Psoas muscle (tissue), 8 donors: ENCODE measurements around the gene ZBTB43. TPM values are rescaled to one million over a fixed set of nuclear protein-coding genes. Genes with fewer than 3 reads are reported as not detected.

Experiments
- ATAC-seq, 4 donors: fragments of 200-7000 bp; cut with Tn5 transposase; one replicate each; pipeline ENCODE4 v1.9.1; 2020; ENCODE audit warnings: moderate library complexity in 3 of 4, mild to moderate bottlenecking in 2 of 4
- DNase-seq, 2 donors: peaks; one replicate each; pipeline ENCODE4 v3.0.0-alpha.2; 2020
- H3K27ac ChIP-seq: fragments of 200-600 bp; one replicate; pipeline ENCODE4 v1.8.0; 2022
- H3K27me3 ChIP-seq, 3 donors: fragments of 200-600 bp in 1 of 3; one replicate each; pipeline versions ENCODE4 v1.6.1 to v1.8.0; 2013 to 2022; ENCODE audit warnings: low read length in 2 of 3, mild to moderate bottlenecking in 2 of 3, moderate library complexity in 1 of 3; ENCODE audit not compliant: insufficient read depth in 3 of 3
- H3K36me3 ChIP-seq, 2 donors: fragments of 200-600 bp in 1 of 2; one replicate each; pipeline versions ENCODE4 v1.6.1 to v1.8.0; 2013 to 2022; ENCODE audit warnings: low read depth in 1 of 2, mild to moderate bottlenecking in 1 of 2, moderate library complexity in 1 of 2; ENCODE audit not compliant: insufficient read depth in 1 of 2
- H3K4me1 ChIP-seq: fragments of 200-600 bp; one replicate; pipeline ENCODE4 v1.8.0; 2022
- H3K4me3 ChIP-seq: fragments of 200-600 bp; one replicate; pipeline ENCODE4 v1.8.0; 2022; ENCODE audit warnings: mild to moderate bottlenecking
- H3K9me3 ChIP-seq: fragments of 200-600 bp; one replicate; pipeline ENCODE4 v1.8.0; 2022
- CTCF ChIP-seq: fragments of 200-600 bp; IDR thresholded peaks from one replicate; pipeline ENCODE4 v1.8.0; 2022; ENCODE audit warnings: antibody characterized with exemption
- WGBS, 3 donors: extraction: QIAGEN DNeasy Blood & Tissue Kit; methylation state at CpG; one replicate each; pipeline versions ENCODE4 v1.1.6 to v1.1.7; 2013; 5-methylcytosine and 5-hydroxymethylcytosine counted together
- intact Hi-C, 2 donors: fragments of 100-400 bp; cut with DNase I; formaldehyde crosslinking; loops; one replicate each; pipeline versions ENCODE4 v1.11.0 to v1.14.2; 2022
- polyA plus RNA-seq, 3 donors: library from polyadenylated mRNA; stranded (reverse); fragments of 200-250 nt; gene quantifications; one replicate each; pipeline ENCODE4 v1.2.3, GENCODE V29; 2013
- total RNA-seq, 4 donors: library from RNA; stranded (reverse); fragmentation: NEBNext Ultra II Directional in 2 of 4; extraction: Animal tissue kit (Norgen Biotek cat#: 25700) in 2 of 4; gene quantifications; one replicate each; pipeline versions ENCODE4 v1.2.1 to v1.2.4, GENCODE V29; 2021 to 2023
- donor health status: healthy with polysubstance abuse.
- donor health status: DM: no; HTN: no; CAD: no; lungs with moderate emphysema.
- donor health status: Bipolar disorder and iron deficiency.
- donor health status: healthy.
- donor health status: DM: yes; HTN: yes; CAD: no.
- donor health status: DM: no; HTN: no; CAD: no.
- donor health status: DM: no; HTN: no; CAD: no.
- donor health status: DM: yes; HTN: yes; CAD: no.

ZBTB43 gene
- total and polyA plus RNA-seq, 7 donors = 19.5 to 98.3 (median 48.2) TPM

- intact Hi-C loops = no loop called here
- Histone ChIP-seq H3K4me1 (peaks cover 40% of the 10 kb centered on the region), H3K27ac (peak overlapping the region; percentile 36), H3K36me3 (peaks cover 0 to 20% of the 10 kb centered on the region in 2 donors), H3K9me3 (no peaks in the 10 kb centered on the region), H3K27me3 (no peaks in the 10 kb centered on the region), H3K4me3 (no peak overlapping the region)
- no peak for DNase-seq
- no peak for TF ChIP-seq CTCF
- peak in 3 of 4 donors; percentile 13 to 25 (median 22) for ATAC-seq
- WGBS, 3 donors = 86 to 89% (median 87%) methylated on average over 13 of the region's 13 CpGs
Measured at GRCh38 chr9:126842220-126842842, 37.5 kb downstream of the ZBTB43 start.

- TF ChIP-seq CTCF = no peak
- WGBS, 3 donors = 50 to 68% (median 54%) methylated on average over 10 of the region's 10 CpGs
- peaks cover 31% of the 10 kb centered on the region for H3K4me1 ChIP-seq
- H3K4me3 ChIP-seq = no peak overlapping the region
- peak overlapping the region; percentile 36 for H3K27ac ChIP-seq
- no peaks in the 10 kb centered on the region for H3K27me3 ChIP-seq
- peaks cover 0 to 14% of the 10 kb centered on the region in 2 donors for H3K36me3 ChIP-seq
- ATAC-seq (peak; percentile 57 to 65 (median 60)), DNase-seq (no peak)
- no peaks in the 10 kb centered on the region for H3K9me3 ChIP-seq
- intact Hi-C loops = no loop called here
Measured at GRCh38 chr9:126842977-126843799, 38.3 kb downstream of the ZBTB43 start.

GRCh38 chr9:126844085-126844484 is 39.2 kb downstream of the ZBTB43 start:
- no peak for TF ChIP-seq CTCF
- WGBS, 3 donors = 22 to 36% (median 28%) methylated on average over 5 of the region's 5 CpGs
- Histone ChIP-seq H3K27ac (peak overlapping the region; percentile 20), H3K4me3 (no peak overlapping the region), H3K27me3 (no peaks in the 10 kb centered on the region), H3K9me3 (no peaks in the 10 kb centered on the region), H3K36me3 (peaks cover 0 to 5% of the 10 kb centered on the region in 2 donors), H3K4me1 (peaks cover 23% of the 10 kb centered on the region)
- peak; percentile 25 to 58 (median 54) for ATAC-seq
- intact Hi-C loops = no loop called here
- no peak for DNase-seq

GRCh38 chr9:126847051-126847450 is 42.2 kb downstream of the ZBTB43 start:
- no peak overlapping the region for H3K4me3 ChIP-seq
- no peaks in the 10 kb centered on the region for H3K9me3 ChIP-seq
- H3K36me3 ChIP-seq = no peaks in the 10 kb centered on the region
- intact Hi-C loops = no loop called here
- no peak overlapping the region for H3K27ac ChIP-seq
- H3K4me1 ChIP-seq = peaks cover 18% of the 10 kb centered on the region
- DNase-seq (no peak), ATAC-seq (no peak)
- 82 to 89% (median 87%) methylated on average over 8 of the region's 8 CpGs for WGBS, 3 donors
- no peaks in the 10 kb centered on the region for H3K27me3 ChIP-seq
- no peak for TF ChIP-seq CTCF
